H1 (cell line): ENCODE data around the gene CELSR1. TPM values are rescaled to one million over a fixed set of nuclear protein-coding genes. Genes with fewer than 3 reads are reported as not detected.

Source experiments
- CTCF ChIA-PET: fragments of 300-600 bp; sonication (Branson Sonifier 250); formaldehyde crosslinking; loops from one replicate; lab custom pipeline; 2021; ENCODE audit not compliant: partially characterized antibody; lab: Charles Lee
- POLR2A ChIA-PET: fragments of 300-600 bp; sonication (Branson Sonifier 250); formaldehyde crosslinking; loops from one replicate; lab custom pipeline; 2021; ENCODE audit warnings: inconsistent platforms; ENCODE audit not compliant: partially characterized antibody; lab: Charles Lee
- DNase-seq, 2 experiments: peaks; one replicate each; pipeline versions ENCODE4 v3.0.0 to v3.0.0-alpha.2; 2010 to 2022; ENCODE audit warnings: low spot score in 2 of 2, low read depth in 1 of 2, mixed read lengths in 1 of 2
- FAIRE-seq: peaks from 2 replicates; lab custom pipeline; 2011; peaks lifted over from hg19 to GRCh38; lab: Jason Lieb, UNC
- H2AFZ ChIP-seq: 2 replicates; pipeline ENCODE4 v1.8.1; 2012; ENCODE audit warnings: low read length, inconsistent platforms
- H2AK5ac ChIP-seq: 2 replicates; pipeline ENCODE4 v1.6.1; 2013; ENCODE audit warnings: low read depth, low read length
- H2BK120ac ChIP-seq: replicated peaks from 2 replicates; pipeline ENCODE3; 2013; ENCODE audit warnings: low read depth, low read length, inconsistent platforms
- H2BK12ac ChIP-seq: 2 replicates; pipeline ENCODE4 v1.6.1; 2013; ENCODE audit warnings: low read depth, low read length
- H2BK15ac ChIP-seq: 2 replicates; pipeline ENCODE4 v1.6.1; 2013; ENCODE audit warnings: low read length
- H2BK20ac ChIP-seq: 2 replicates; pipeline ENCODE4 v1.6.1; 2013; ENCODE audit warnings: low read length
- H2BK5ac ChIP-seq: 2 replicates; pipeline ENCODE4 v1.6.1; 2013; ENCODE audit warnings: low read depth, low read length
- H3K14ac ChIP-seq: 2 replicates; pipeline ENCODE4 v1.6.1; 2013; ENCODE audit warnings: inconsistent platforms; ENCODE audit not compliant: insufficient read length
- H3K18ac ChIP-seq: 2 replicates; pipeline ENCODE4 v1.6.1; 2013; ENCODE audit warnings: low read length; ENCODE audit errors: extremely low read depth
- H3K23ac ChIP-seq: 2 replicates; pipeline ENCODE4 v1.6.1; 2013; ENCODE audit warnings: inconsistent platforms; ENCODE audit not compliant: insufficient read length
- H3K23me2 ChIP-seq: 2 replicates; pipeline ENCODE4 v1.6.1; 2013; ENCODE audit warnings: low read depth, low read length
- H3K27ac ChIP-seq: 2 replicates; pipeline ENCODE4 v1.6.1; 2011; ENCODE audit warnings: low read depth, low read length, inconsistent platforms
- H3K27me3 ChIP-seq, 4 experiments: replicated peaks in 1 of 4; 1 replicate in 1 of 4; 2 replicates in 3 of 4; pipeline versions ENCODE4 v1.6.1 to v1.8.1; 2011 to 2013; ENCODE audit warnings: low read length in 3 of 4, mild to moderate bottlenecking in 3 of 4, inconsistent platforms in 2 of 4, mixed read lengths in 2 of 4, moderate library complexity in 1 of 4; ENCODE audit not compliant: control insufficient read depth in 3 of 4, insufficient read depth in 3 of 4; ENCODE audit errors: extremely low read depth in 1 of 4
- H3K36me3 ChIP-seq, 4 experiments: 2 replicates each; pipeline versions ENCODE4 v1.6.1 to v1.8.1; 2011 to 2013; ENCODE audit warnings: mild to moderate bottlenecking in 4 of 4, low read length in 3 of 4, moderate library complexity in 2 of 4, control low read depth in 1 of 4, inconsistent platforms in 1 of 4; ENCODE audit not compliant: insufficient read depth in 4 of 4, control insufficient read depth in 2 of 4
- H3K4ac ChIP-seq: replicated peaks from 2 replicates; pipeline ENCODE3; 2013; ENCODE audit warnings: low read length, low read depth, mixed read lengths, inconsistent platforms; ENCODE audit not compliant: insufficient read length
- H3K4me1 ChIP-seq, 4 experiments: replicated peaks in 1 of 4; 1 replicate in 1 of 4; 2 replicates in 3 of 4; pipeline versions ENCODE4 v1.6.1 to v1.8.1; 2011 to 2013; ENCODE audit warnings: low read length in 3 of 4, inconsistent platforms in 2 of 4, mixed read lengths in 1 of 4; ENCODE audit not compliant: insufficient read depth in 4 of 4, control insufficient read depth in 3 of 4
- H3K4me2 ChIP-seq, 2 experiments: 2 replicates each; pipeline versions ENCODE4 v1.6.1 to v1.8.1; 2011 to 2013; ENCODE audit warnings: low read depth in 2 of 2, low read length in 2 of 2, control low read depth in 1 of 2, inconsistent platforms in 1 of 2, mild to moderate bottlenecking in 1 of 2; ENCODE audit not compliant: insufficient read depth in 1 of 2
- H3K4me3 ChIP-seq, 4 experiments: fragments of 200-600, 300-600 bp in 1 of 4; sonication (generic), shearing (Covaris generic), sonication (Bioruptor Twin) in 1 of 4; 2 replicates each; pipeline versions ENCODE4 v1.5.1 to v1.8.1; 2011 to 2016; ENCODE audit warnings: low read length in 4 of 4, low read depth in 3 of 4, control low read depth in 2 of 4, inconsistent platforms in 2 of 4, mild to moderate bottlenecking in 2 of 4, mixed read lengths in 1 of 4, moderate library complexity in 1 of 4; ENCODE audit not compliant: insufficient read depth in 2 of 4; ENCODE audit errors: extremely low read depth in 1 of 4
- H3K56ac ChIP-seq: replicated peaks from 2 replicates; pipeline ENCODE3; 2013; ENCODE audit warnings: low read depth, mild to moderate bottlenecking, mixed read lengths, low read length, inconsistent platforms; ENCODE audit not compliant: insufficient read length
- H3K79me1 ChIP-seq: 2 replicates; pipeline ENCODE4 v1.6.1; 2013; ENCODE audit warnings: low read depth, low read length, control low read depth
- H3K79me2 ChIP-seq, 2 experiments: 2 replicates each; pipeline versions ENCODE4 v1.6.1 to v1.8.1; 2012 to 2013; ENCODE audit warnings: low read length in 2 of 2, mild to moderate bottlenecking in 2 of 2, inconsistent platforms in 1 of 2; ENCODE audit not compliant: insufficient read depth in 2 of 2, control insufficient read depth in 1 of 2
- H3K9ac ChIP-seq, 4 experiments: replicated peaks in 1 of 4; 1 replicate in 1 of 4; 2 replicates in 3 of 4; pipeline versions ENCODE4 v1.6.1 to v1.8.1; 2011 to 2013; ENCODE audit warnings: low read depth in 3 of 4, low read length in 3 of 4, control low read depth in 2 of 4, mild to moderate bottlenecking in 2 of 4, moderate library complexity in 2 of 4, inconsistent platforms in 1 of 4; ENCODE audit errors: extremely low read depth in 1 of 4
- H3K9me3 ChIP-seq, 2 experiments: 2 replicates each; pipeline versions ENCODE4 v1.6.1 to v1.8.1; 2012 to 2013; ENCODE audit warnings: mild to moderate bottlenecking in 2 of 2, moderate library complexity in 2 of 2, control low read depth in 1 of 2, inconsistent platforms in 1 of 2, low read depth in 1 of 2, low read length in 1 of 2, mixed read lengths in 1 of 2; ENCODE audit not compliant: insufficient read depth in 2 of 2
- H4K20me1 ChIP-seq, 2 experiments: replicated peaks in 1 of 2; 2 replicates each; pipeline versions ENCODE3 to v1.8.1; 2011 to 2013; ENCODE audit warnings: inconsistent platforms in 2 of 2, low read length in 2 of 2, mild to moderate bottlenecking in 1 of 2; ENCODE audit not compliant: insufficient read depth in 2 of 2, control insufficient read depth in 1 of 2
- H4K5ac ChIP-seq: 2 replicates; pipeline ENCODE4 v1.6.1; 2013; ENCODE audit warnings: low read length, low read depth, mixed read lengths, inconsistent platforms; ENCODE audit not compliant: insufficient read length
- H4K8ac ChIP-seq: 2 replicates; pipeline ENCODE4 v1.8.0; 2013; ENCODE audit warnings: mild to moderate bottlenecking, moderate library complexity, low read length, inconsistent platforms; ENCODE audit not compliant: insufficient read depth; ENCODE audit errors: extremely low read depth
- H4K91ac ChIP-seq: replicated peaks from 2 replicates; pipeline ENCODE3; 2013; ENCODE audit warnings: low read length, mixed read lengths, inconsistent platforms; ENCODE audit not compliant: insufficient read length
- CBX5 ChIP-seq: fragments of 300-800, 300-1000 bp; sonication (generic); IDR thresholded peaks from 2 replicates; pipeline ENCODE4 v1.7.1; 2016; ENCODE audit warnings: antibody characterized with exemption, low read length, low read depth
- HDAC6 ChIP-seq: IDR thresholded peaks from one replicate; pipeline ENCODE4 v1.7.1; 2012; ENCODE audit warnings: low read depth, mild to moderate bottlenecking, inconsistent platforms, low read length, moderate library complexity
- TBP ChIP-seq: IDR thresholded peaks from 2 replicates; pipeline ENCODE4 v1.6.1; 2011; ENCODE audit warnings: low read depth, low read length, improper control_type of control experiment
- TCF12 ChIP-seq: IDR thresholded peaks from 2 replicates; pipeline ENCODE4 v1.6.1; 2011; ENCODE audit warnings: low read depth, mild to moderate bottlenecking, low read length
- WGBS, 2 experiments: shearing (Covaris generic) in 1 of 2; methylation state at CpG; one replicate each; pipeline versions ENCODE4 v1.1.6 to v1.1.7; 2013 to 2015; ENCODE audit warnings: low lambda C conversion rate in 2 of 2, mixed read lengths in 2 of 2, inconsistent platforms in 1 of 2, low coverage in 1 of 2, missing lambda C conversion rate in 1 of 2; ENCODE audit not compliant: insufficient replicate concordance in 2 of 2, insufficient coverage in 1 of 2, insufficient read length in 1 of 2; ENCODE audit errors: extremely low coverage in 1 of 2, missing lambda C conversion rate in 1 of 2; 5-methylcytosine and 5-hydroxymethylcytosine counted together
- polyA plus RNA-seq, 7 experiments: library from polyadenylated mRNA; depleted of rRNA in 3 of 7; stranded (reverse) in 5 of 7; unstranded in 2 of 7; fragments of >200 nt in 5 of 7; fragments of 200-250 nt in 2 of 7; gene quantifications; 1 replicate in 5 of 7; 2 replicates in 1 of 7; 4 replicates in 1 of 7; pipeline versions ENCODE4 v1.2.1 to v1.2.3, GENCODE V29; 2011 to 2013; ENCODE audit warnings: missing spikeins in 2 of 7, mixed read lengths in 2 of 7
- total RNA-seq: library from RNA; stranded (reverse); fragmentation: NEBNext Ultra II Directional; extraction: Animal tissue kit (Norgen Biotek cat#: 25700); gene quantifications from 2 replicates; pipeline ENCODE4 v1.2.1, GENCODE V29; 2021

Gene CELSR1
- total and polyA plus RNA-seq, 2 of the 8 experiments (the other 6 are each of a cell fraction or from before 2014, with no cell fraction given): 9.0 to 12.4 TPM

DNA sequence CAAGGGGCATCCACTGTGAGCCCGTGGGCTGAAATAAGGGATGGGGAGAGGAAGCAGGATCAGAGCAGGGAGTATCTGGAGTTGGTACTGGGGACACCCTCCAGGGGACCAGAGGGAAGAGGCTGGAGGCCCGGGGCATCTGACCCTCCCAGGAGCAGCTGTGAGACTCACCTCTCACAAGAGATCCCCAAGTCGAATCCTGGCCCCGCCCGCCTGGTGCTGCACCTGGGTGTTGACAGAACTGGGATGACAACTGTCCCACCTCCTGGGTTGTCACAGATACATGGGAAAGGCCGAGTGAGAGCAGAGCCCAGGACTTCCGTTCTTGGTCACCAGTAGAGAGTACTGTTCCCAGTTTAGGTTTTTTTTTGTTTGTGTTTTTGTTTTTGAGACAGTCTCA lies 78.9 kb downstream of the CELSR1 start:
- no peak overlapping the region for H4K91ac ChIP-seq
- H3K4me1 ChIP-seq: peaks cover 0 to 7% (median 3%) of the 10 kb centered on the region in 4 experiments; a peak in 3 of 7 replicates
- no peaks in the 10 kb centered on the region for H3K23me2 ChIP-seq
- H2AFZ ChIP-seq: no peak overlapping the region
- 92% methylated on average over 7 of the region's 7 CpGs; no CpG with 5 or more reads in 1 of the 2 experiments for WGBS, 2 experiments
- H2BK120ac ChIP-seq: no peak overlapping the region
- H3K14ac ChIP-seq: no peak overlapping the region
- H4K8ac ChIP-seq: peak overlapping the region; percentile 40; the same call in 1 of the 2 replicates
- H4K5ac ChIP-seq: no peak overlapping the region
- H3K23ac ChIP-seq: no peak overlapping the region
- no peak overlapping the region for H3K4me3 ChIP-seq
- H2BK12ac ChIP-seq: no peak overlapping the region
- no peaks in the 10 kb centered on the region; a peak in 1 of 7 replicates for H3K27me3 ChIP-seq
- POLR2A ChIA-PET: interaction anchor here (1.3 kb wide), 1 partner anchor 13 kb away, joined by 3 read pairs; no protein-coding TSS in a partner anchor
- H2BK15ac ChIP-seq: no peak overlapping the region
- H3K79me1 ChIP-seq: no peaks in the 10 kb centered on the region
- no peak overlapping the region for H3K27ac ChIP-seq
- no peak overlapping the region; the same call in 1 of the 2 replicates for H2BK5ac ChIP-seq
- no peak overlapping the region for H3K56ac ChIP-seq
- TF ChIP-seq TBP (no peak), TCF12 (no peak), CBX5 (no peak), HDAC6 (no peak)
- TF ChIP-seq, all 59 proteins: peak for 0
- Histone ChIP-seq H4K20me1 (peaks cover 0 to 2% of the 10 kb centered on the region in 2 experiments), H3K4me2 (no peak overlapping the region), H3K79me2 (no peaks in the 10 kb centered on the region), H2BK20ac (no peak overlapping the region), H3K18ac (no peak overlapping the region), H2AK5ac (no peak overlapping the region), H3K9me3 (no peaks in the 10 kb centered on the region), H3K36me3 (no peaks in the 10 kb centered on the region; a peak in 1 of 8 replicates), H3K4ac (no peak overlapping the region), H3K9ac (0 out of 7 replicates have a peak overlapping the region, but pooled peaks of 1 of the 4 experiments have one; percentile 7)
- CTCF ChIA-PET: interaction anchor here (2.2 kb wide), 1 partner anchor 90 kb away, joined by 5 read pairs; no protein-coding TSS in a partner anchor
- FAIRE-seq: no peak
- no peak for DNase-seq
